Natural killer cell (primary cell): ENCODE data around the gene PRRT1. TPM values are rescaled to one million over a fixed set of nuclear protein-coding genes. Genes with fewer than 3 reads are reported as not detected.
A peak's percentile ranks its signal among the peaks of the same experiment; 100 is the strongest.

Experiments used
- ATAC-seq, 3 donors: fragments of 150-1000 bp in 2 of 3; fragments of 200-7000 bp in 1 of 3; cut with Tn5 transposase; 1 replicate in 1 of 3; 2 replicates in 2 of 3; pipeline ENCODE4 v1.10.0; 2021; ENCODE audit warnings: mild to moderate bottlenecking in 2 of 3, moderate library complexity in 2 of 3
- DNase-seq, 2 donors: peaks; one replicate each; pipeline versions ENCODE4 v3.0.0 to v3.0.0-alpha.2; 2013 to 2021; ENCODE audit warnings: mixed read lengths in 1 of 2
- H3K27ac ChIP-seq: one replicate; pipeline ENCODE4 v1.5.1; 2013; ENCODE audit warnings: mild to moderate bottlenecking, low read length
- H3K27me3 ChIP-seq: one replicate; pipeline ENCODE4 v1.6.1; 2013; ENCODE audit warnings: low read length; ENCODE audit not compliant: control insufficient read depth, insufficient read depth
- H3K36me3 ChIP-seq: one replicate; pipeline ENCODE4 v1.6.1; 2013; ENCODE audit warnings: low read length; ENCODE audit not compliant: control insufficient read depth, insufficient read depth
- H3K4me1 ChIP-seq: one replicate; pipeline ENCODE4 v1.6.1; 2013; ENCODE audit warnings: low read length; ENCODE audit not compliant: control insufficient read depth, insufficient read depth
- H3K4me3 ChIP-seq: one replicate; pipeline ENCODE4 v1.5.1; 2013; ENCODE audit warnings: low read length
- H3K9me3 ChIP-seq: one replicate; pipeline ENCODE4 v1.6.1; 2013; ENCODE audit warnings: low read length; ENCODE audit not compliant: control insufficient read depth, insufficient read depth
- H3K27ac Mint-ChIP-seq, 2 donors: one replicate each; pipeline ENCODE4 v1.8.0; 2022; ENCODE audit warnings: mild to moderate bottlenecking in 2 of 2, mixed read lengths in 2 of 2, moderate library complexity in 1 of 2
- H3K27me3 Mint-ChIP-seq, 2 donors: one replicate each; pipeline ENCODE4 v1.8.0; 2022; ENCODE audit warnings: low read depth in 2 of 2, mixed read lengths in 2 of 2
- H3K36me3 Mint-ChIP-seq: one replicate; pipeline ENCODE4 v1.8.0; 2022; ENCODE audit warnings: mixed read lengths
- H3K4me1 Mint-ChIP-seq, 2 donors: one replicate each; pipeline ENCODE4 v1.8.0; 2022; ENCODE audit warnings: mixed read lengths in 2 of 2
- H3K4me3 Mint-ChIP-seq: one replicate; pipeline ENCODE4 v1.8.0; 2022; ENCODE audit warnings: mild to moderate bottlenecking, moderate library complexity, mixed read lengths
- H3K9me3 Mint-ChIP-seq, 2 donors: one replicate each; pipeline ENCODE4 v1.8.0; 2022; ENCODE audit warnings: mixed read lengths in 2 of 2
- CTCF ChIP-seq: fragments of 200-600 bp; IDR thresholded peaks from one replicate; pipeline ENCODE4 v1.8.0; 2022; ENCODE audit warnings: antibody characterized with exemption
- WGBS: methylation state at CpG from one replicate; pipeline ENCODE4 v1.1.7; 2013; ENCODE audit warnings: missing lambda C conversion rate; ENCODE audit not compliant: insufficient coverage; 5-methylcytosine and 5-hydroxymethylcytosine counted together
- intact Hi-C: fragments of 100-400 bp; cut with micrococcal nuclease; formaldehyde crosslinking; loops from one replicate; pipeline ENCODE4 v1.14.2; 2022
- total RNA-seq, 4 donors: library from RNA; stranded (reverse); fragments of 120-200 nt in 1 of 4; gene quantifications; one replicate each; pipeline versions ENCODE4 v1.2.3 to v1.2.4, GENCODE V29; 2013 to 2022

Gene PRRT1
- total RNA-seq, 3 donors from 2014 or later (not counting 1 experiment from before 2014, with no cell fraction given), result 0.38 to 0.63 (median 0.54) TPM

- Mint-ChIP-seq H3K36me3 (peaks cover 6% of the 10 kb centered on the region), H3K27me3 (no peaks in the 10 kb centered on the region), H3K27ac (no peak overlapping the region), H3K9me3 (no peaks in the 10 kb centered on the region), H3K4me3 (no peak overlapping the region), H3K4me1 (peaks cover 25 to 26% of the 10 kb centered on the region in 2 donors)
- H3K27me3 ChIP-seq, result no peaks in the 10 kb centered on the region
- ATAC-seq (no peak), DNase-seq (no peak)
- no peak for TF ChIP-seq CTCF
- H3K4me3 ChIP-seq, result no peak overlapping the region
- intact Hi-C loops, result no loop called here
- no peak overlapping the region for H3K27ac ChIP-seq
- peaks cover 9% of the 10 kb centered on the region for H3K36me3 ChIP-seq
- H3K4me1 ChIP-seq, result peaks cover 28% of the 10 kb centered on the region
- H3K9me3 ChIP-seq, result no peaks in the 10 kb centered on the region
These were observed 6.3 kb upstream of the PRRT1 start for GRCh38 chr6:32158052-32158451.

DNA sequence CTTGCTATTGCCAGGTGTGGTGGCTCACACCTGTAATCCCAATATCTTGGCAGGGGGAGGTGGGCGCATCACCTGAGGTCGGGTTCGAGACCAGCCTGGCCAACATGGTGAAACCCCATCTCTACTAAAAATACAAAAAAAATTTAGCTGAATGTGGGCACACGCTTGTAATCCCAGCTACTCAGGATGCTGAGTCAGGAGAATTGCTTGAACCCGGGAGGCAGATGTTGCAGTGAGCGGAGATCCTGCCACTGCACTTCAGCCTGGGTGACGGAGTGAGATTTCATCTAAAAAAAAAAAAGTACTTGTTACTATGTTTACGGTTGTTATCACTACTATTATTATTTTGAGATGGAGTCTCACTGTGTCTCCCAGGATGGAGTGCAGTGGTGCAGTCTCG is 5.2 kb upstream of the PRRT1 start:
- Mint-ChIP-seq H3K27me3 (no peaks in the 10 kb centered on the region), H3K9me3 (no peaks in the 10 kb centered on the region), H3K36me3 (peaks cover 6% of the 10 kb centered on the region), H3K27ac (no peak overlapping the region), H3K4me3 (no peak overlapping the region), H3K4me1 (peaks cover 29% of the 10 kb centered on the region in 2 donors)
- Histone ChIP-seq H3K4me3 (no peak overlapping the region), H3K4me1 (peaks cover 28% of the 10 kb centered on the region), H3K36me3 (peaks cover 9% of the 10 kb centered on the region), H3K27ac (no peak overlapping the region), H3K27me3 (no peaks in the 10 kb centered on the region), H3K9me3 (no peaks in the 10 kb centered on the region)
- DNase-seq (no peak), ATAC-seq (no peak)
- WGBS, result 93% methylated on average over 9 of the region's 9 CpGs
- intact Hi-C loops, result no loop called here
- no peak for TF ChIP-seq CTCF

- peaks cover 35 to 45% of the 10 kb centered on the region in 2 donors for H3K4me1 Mint-ChIP-seq
- H3K4me3 ChIP-seq, result peak overlapping the region; percentile 68
- peak; percentile 67 to 82 (median 73) for ATAC-seq
- peaks cover 9% of the 10 kb centered on the region for H3K36me3 ChIP-seq
- H3K36me3 Mint-ChIP-seq, result peaks cover 6% of the 10 kb centered on the region
- peaks cover 8% of the 10 kb centered on the region for H3K27me3 ChIP-seq
- H3K4me3 Mint-ChIP-seq, result peak overlapping the region; percentile 96
- no peaks in the 10 kb centered on the region for H3K9me3 ChIP-seq
- H3K27ac Mint-ChIP-seq, result peak overlapping the region; percentile 90 to 98
- peak; percentile 61 to 83 for DNase-seq
- WGBS, result 3% methylated on average over 34 of the region's 34 CpGs
- H3K27ac ChIP-seq, result peak overlapping the region; percentile 68
- TF ChIP-seq CTCF, result peak; percentile 59
- H3K4me1 ChIP-seq, result peaks cover 29% of the 10 kb centered on the region
- intact Hi-C loops, result loop anchor here (1.0 to 2.0 kb wide), 5 partner anchors 24 to 68 kb away; partner anchors contain the start of genes FKBPL and RNF5
- peaks cover 8 to 15% of the 10 kb centered on the region in 2 donors for H3K27me3 Mint-ChIP-seq
- H3K9me3 Mint-ChIP-seq, result no peaks in the 10 kb centered on the region
These were observed 2.9 kb upstream of the PRRT1 start for GRCh38 chr6:32154514-32155161.
